SK-N-MC (cell line): ENCODE data around the gene FILIP1L.

Source experiments
- DNase-seq: peaks from one replicate; pipeline ENCODE4 v3.0.0-alpha.2; 2011; ENCODE audit warnings: low read depth, low spot score
- H3K27ac ChIP-seq: fragments of 200-600 bp; sonication (generic); 2 replicates; pipeline ENCODE4 v1.5.1; 2016; ENCODE audit warnings: mixed run types
- H3K36me3 ChIP-seq: fragments of 200-600 bp; sonication (generic); 2 replicates; pipeline ENCODE4 v1.6.1; 2017; ENCODE audit warnings: antibody characterized with exemption, low read length, mixed read lengths; ENCODE audit not compliant: insufficient read depth
- H3K4me3 ChIP-seq: fragments of 200-600 bp; sonication (generic); 2 replicates; pipeline ENCODE4 v1.5.1; 2016
- H3K9ac ChIP-seq: fragments of 200-600 bp; sonication (generic); 2 replicates; pipeline ENCODE4 v1.8.0; 2017; ENCODE audit warnings: mixed run types, mixed read lengths; ENCODE audit not compliant: insufficient read length
- H3K9me3 ChIP-seq: fragments of 200-600 bp; sonication (generic); 2 replicates; pipeline ENCODE4 v1.6.1; 2017; ENCODE audit warnings: low read depth, mild to moderate bottlenecking, antibody characterized with exemption, low read length, moderate library complexity, mixed read lengths
- EZH2 ChIP-seq: fragments of 200-600 bp; sonication (generic); IDR thresholded peaks from one replicate; pipeline ENCODE4 v1.6.1; 2017; ENCODE audit warnings: antibody characterized with exemption
- FOXP2 ChIP-seq: optimal IDR thresholded peaks from 2 replicates; pipeline ENCODE3; 2011; ENCODE audit warnings: mild to moderate bottlenecking, moderate library complexity; ENCODE audit not compliant: insufficient read depth; ENCODE audit errors: extremely low read length, control extremely low read depth
- POLR2AphosphoS5 ChIP-seq: IDR thresholded peaks from 2 replicates; pipeline ENCODE4 v1.6.1; 2012; ENCODE audit warnings: mild to moderate bottlenecking, low read depth, low read length, borderline replicate concordance

Gene FILIP1L

GRCh38 chr3:99927671-99928457 is 186.4 kb downstream of the FILIP1L start:
- no peak for DNase-seq
- Histone ChIP-seq H3K9me3 (no peaks in the 10 kb centered on the region), H3K36me3 (no peaks in the 10 kb centered on the region; the same call in 1 of the 2 replicates), H3K27ac (no peak overlapping the region), H3K4me3 (no peak overlapping the region), H3K9ac (no peak overlapping the region)
- no peak for TF ChIP-seq POLR2AphosphoS5
- no peak for TF ChIP-seq FOXP2
- no peak for TF ChIP-seq EZH2

DNA sequence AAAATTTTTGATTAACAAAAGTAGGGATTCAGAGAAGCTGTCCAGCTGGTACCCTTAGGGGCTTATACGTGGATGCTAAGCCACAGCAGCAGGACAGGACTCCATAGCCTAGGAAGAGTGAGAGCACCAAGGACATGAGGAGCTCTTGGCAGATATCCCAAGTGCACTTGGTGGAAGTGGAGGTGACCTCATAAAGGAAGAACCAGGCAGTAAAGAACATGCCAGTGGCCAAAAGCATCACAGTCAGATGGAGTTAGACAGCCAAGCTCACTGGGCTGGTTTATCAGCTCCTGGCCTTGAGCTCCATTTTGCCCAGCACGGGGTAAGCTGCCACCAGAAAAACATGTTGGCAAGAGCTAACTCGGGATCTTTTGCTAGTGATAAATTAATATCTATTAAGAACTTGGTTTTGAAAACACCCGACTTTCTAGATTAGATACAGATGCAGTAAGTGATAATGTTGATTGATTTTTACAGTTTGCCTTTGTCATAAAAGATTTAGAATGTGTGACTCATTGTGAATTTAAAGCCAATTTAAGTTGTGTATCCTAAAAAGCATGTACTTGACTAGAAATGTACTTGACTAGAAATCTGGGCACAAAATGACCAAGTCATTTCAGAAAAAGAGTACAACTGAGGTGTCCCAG is 188.6 kb downstream of the FILIP1L start:
- Histone ChIP-seq H3K4me3 (no peak overlapping the region), H3K27ac (no peak overlapping the region), H3K36me3 (no peaks in the 10 kb centered on the region), H3K9ac (no peak overlapping the region), H3K9me3 (no peaks in the 10 kb centered on the region)
- no peak for TF ChIP-seq FOXP2
- TF ChIP-seq POLR2AphosphoS5: no peak
- no peak for TF ChIP-seq EZH2
- no peak for DNase-seq

GRCh38 chr3:99923873-99924272 is 190.4 kb downstream of the FILIP1L start:
- TF ChIP-seq POLR2AphosphoS5: no peak
- TF ChIP-seq EZH2: no peak
- no peak for TF ChIP-seq FOXP2
- Histone ChIP-seq H3K9ac (no peak overlapping the region), H3K9me3 (no peaks in the 10 kb centered on the region)

DNA sequence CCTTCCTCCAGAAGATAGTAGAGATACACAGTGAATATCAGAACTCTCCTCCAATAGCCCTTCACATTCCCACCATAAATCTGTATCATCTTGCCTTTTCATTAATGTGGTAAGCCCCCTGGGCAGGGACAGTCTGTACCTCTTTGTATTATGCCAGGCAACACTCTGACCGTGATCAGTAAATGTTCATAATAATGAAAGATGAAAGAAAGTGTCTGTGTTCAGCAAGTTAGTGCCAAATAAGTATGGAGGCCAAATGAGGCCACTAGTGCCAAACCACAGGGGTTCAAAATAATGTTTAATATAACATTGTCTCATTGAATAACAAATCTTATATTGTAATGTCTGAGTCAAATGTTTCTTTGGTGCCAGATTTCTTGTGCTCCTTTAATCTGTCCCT is 192.3 kb downstream of the FILIP1L start:
- TF ChIP-seq POLR2AphosphoS5 (no peak), FOXP2 (no peak), EZH2 (no peak)
- no peak for DNase-seq
- Histone ChIP-seq H3K27ac (no peak overlapping the region), H3K4me3 (no peak overlapping the region), H3K9me3 (no peaks in the 10 kb centered on the region), H3K36me3 (no peaks in the 10 kb centered on the region), H3K9ac (no peak overlapping the region)

More at GRCh38 chr3:99923873-99924272, 190.4 kb downstream of the FILIP1L start:
- Histone ChIP-seq H3K4me3 (no peak overlapping the region), H3K36me3 (no peaks in the 10 kb centered on the region), H3K27ac (no peak overlapping the region)
- DNase-seq: no peak

DNA sequence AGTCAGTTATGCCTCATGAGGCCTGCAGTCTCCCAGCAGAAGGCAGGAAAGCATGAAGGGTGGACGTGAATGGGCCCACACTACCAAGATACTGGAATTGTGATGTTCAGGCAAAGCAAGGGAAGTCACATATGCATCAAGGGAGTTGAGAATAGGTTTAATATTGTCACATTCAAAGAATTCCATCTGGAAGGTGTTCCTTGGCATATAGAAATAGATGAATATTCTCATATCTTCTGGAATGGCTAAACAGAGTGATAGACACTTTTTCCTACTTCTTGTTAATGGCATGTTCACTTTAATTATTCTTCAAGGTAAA is 193.0 kb downstream of the FILIP1L start:
- no peak overlapping the region for H3K9ac ChIP-seq
- no peaks in the 10 kb centered on the region for H3K36me3 ChIP-seq
- no peak for DNase-seq
- no peak overlapping the region for H3K4me3 ChIP-seq
- no peak for TF ChIP-seq POLR2AphosphoS5
- no peak for TF ChIP-seq EZH2
- TF ChIP-seq FOXP2: no peak
- H3K27ac ChIP-seq: no peak overlapping the region
- no peaks in the 10 kb centered on the region for H3K9me3 ChIP-seq

- no peak overlapping the region for H3K27ac ChIP-seq
- no peak overlapping the region for H3K4me3 ChIP-seq
- no peak for DNase-seq
- no peak for TF ChIP-seq EZH2
- no peak for TF ChIP-seq POLR2AphosphoS5
- TF ChIP-seq FOXP2: no peak
- H3K9me3 ChIP-seq: no peaks in the 10 kb centered on the region
- H3K36me3 ChIP-seq: no peaks in the 10 kb centered on the region
- no peak overlapping the region for H3K9ac ChIP-seq
Observed at GRCh38 chr3:99920481-99921376, 193.6 kb downstream of the FILIP1L start.

GRCh38 chr3:99919694-99920093 is 194.6 kb downstream of the FILIP1L start:
- TF ChIP-seq FOXP2 (no peak), EZH2 (no peak), POLR2AphosphoS5 (no peak)
- H3K9me3 ChIP-seq: no peaks in the 10 kb centered on the region
- no peak overlapping the region for H3K4me3 ChIP-seq
- H3K27ac ChIP-seq: no peak overlapping the region
- H3K9ac ChIP-seq: no peak overlapping the region
- no peaks in the 10 kb centered on the region for H3K36me3 ChIP-seq
- DNase-seq: no peak

GRCh38 chr3:99918715-99919114 is 195.6 kb downstream of the FILIP1L start:
- no peak for DNase-seq
- Histone ChIP-seq H3K9me3 (no peaks in the 10 kb centered on the region), H3K4me3 (no peak overlapping the region), H3K9ac (no peak overlapping the region), H3K27ac (no peak overlapping the region), H3K36me3 (no peaks in the 10 kb centered on the region)
- TF ChIP-seq POLR2AphosphoS5 (no peak), FOXP2 (no peak), EZH2 (no peak)
